IPS-15b (cell line): Measurements from ENCODE around the gene PDCL3.

Experiments used
- H3K27me3 ChIP-seq: one replicate; pipeline ENCODE4 v1.6.1; 2013; ENCODE audit warnings: low read length; ENCODE audit not compliant: control insufficient read depth, insufficient read depth
- H3K36me3 ChIP-seq: one replicate; pipeline ENCODE4 v1.6.1; 2013; ENCODE audit warnings: low read length; ENCODE audit not compliant: control insufficient read depth, insufficient read depth
- H3K4me1 ChIP-seq: one replicate; pipeline ENCODE4 v1.6.1; 2013; ENCODE audit warnings: mild to moderate bottlenecking, low read length; ENCODE audit not compliant: control insufficient read depth, insufficient read depth
- H3K4me3 ChIP-seq: one replicate; pipeline ENCODE4 v1.5.1; 2013; ENCODE audit warnings: low read depth, low read length
- H3K9ac ChIP-seq: one replicate; pipeline ENCODE4 v1.6.1; 2013; ENCODE audit warnings: low read depth, mild to moderate bottlenecking, low read length
- H3K9me3 ChIP-seq: one replicate; pipeline ENCODE4 v1.6.1; 2013; ENCODE audit warnings: mild to moderate bottlenecking, low read length; ENCODE audit not compliant: control insufficient read depth, insufficient read depth

The PDCL3 gene

GRCh38 chr2:100599566-100599965 is 36.8 kb downstream of the PDCL3 start:
- no peaks in the 10 kb centered on the region for H3K27me3 ChIP-seq
- H3K9me3 ChIP-seq, result no peaks in the 10 kb centered on the region
- peaks cover 4% of the 10 kb centered on the region for H3K4me1 ChIP-seq
- no peaks in the 10 kb centered on the region for H3K36me3 ChIP-seq
- no peak overlapping the region for H3K4me3 ChIP-seq
- no peak overlapping the region for H3K9ac ChIP-seq

GRCh38 chr2:100601661-100602060 is 38.9 kb downstream of the PDCL3 start:
- H3K4me1 ChIP-seq, result peaks cover 6% of the 10 kb centered on the region
- no peak overlapping the region for H3K9ac ChIP-seq
- H3K36me3 ChIP-seq, result no peaks in the 10 kb centered on the region
- H3K27me3 ChIP-seq, result no peaks in the 10 kb centered on the region
- no peaks in the 10 kb centered on the region for H3K9me3 ChIP-seq
- no peak overlapping the region for H3K4me3 ChIP-seq

- no peak overlapping the region for H3K4me3 ChIP-seq
- no peaks in the 10 kb centered on the region for H3K9me3 ChIP-seq
- H3K4me1 ChIP-seq, result peaks cover 6% of the 10 kb centered on the region
- no peak overlapping the region for H3K9ac ChIP-seq
- no peaks in the 10 kb centered on the region for H3K27me3 ChIP-seq
- no peaks in the 10 kb centered on the region for H3K36me3 ChIP-seq
Observed at GRCh38 chr2:100603414-100603813, 40.6 kb downstream of the PDCL3 start.

- H3K9me3 ChIP-seq, result no peaks in the 10 kb centered on the region
- H3K36me3 ChIP-seq, result no peaks in the 10 kb centered on the region
- no peak overlapping the region for H3K9ac ChIP-seq
- no peak overlapping the region for H3K4me3 ChIP-seq
- peaks cover 6% of the 10 kb centered on the region for H3K4me1 ChIP-seq
- no peaks in the 10 kb centered on the region for H3K27me3 ChIP-seq
Observed at GRCh38 chr2:100603948-100604633, 41.3 kb downstream of the PDCL3 start.

- H3K9ac ChIP-seq, result no peak overlapping the region
- no peak overlapping the region for H3K4me3 ChIP-seq
- H3K27me3 ChIP-seq, result no peaks in the 10 kb centered on the region
- H3K9me3 ChIP-seq, result no peaks in the 10 kb centered on the region
- H3K4me1 ChIP-seq, result peaks cover 6% of the 10 kb centered on the region
- no peaks in the 10 kb centered on the region for H3K36me3 ChIP-seq
Observed at GRCh38 chr2:100606332-100606725, 43.5 kb downstream of the PDCL3 start.

- Histone ChIP-seq H3K27me3 (no peaks in the 10 kb centered on the region), H3K36me3 (no peaks in the 10 kb centered on the region), H3K9me3 (no peaks in the 10 kb centered on the region), H3K4me3 (no peak overlapping the region), H3K9ac (no peak overlapping the region), H3K4me1 (peaks cover 6% of the 10 kb centered on the region)
Observed at GRCh38 chr2:100606726-100607343, 44.0 kb downstream of the PDCL3 start.

GRCh38 chr2:100610381-100610831 is 47.6 kb downstream of the PDCL3 start:
- Histone ChIP-seq H3K27me3 (no peaks in the 10 kb centered on the region), H3K36me3 (no peaks in the 10 kb centered on the region), H3K4me3 (no peak overlapping the region), H3K4me1 (peaks cover 2% of the 10 kb centered on the region), H3K9ac (no peak overlapping the region), H3K9me3 (no peaks in the 10 kb centered on the region)

- H3K4me3 ChIP-seq, result no peak overlapping the region
- H3K9me3 ChIP-seq, result no peaks in the 10 kb centered on the region
Observed at GRCh38 chr2:100611079-100612029, 48.6 kb downstream of the PDCL3 start.

GRCh38 chr2:100612388-100613000 is 49.7 kb downstream of the PDCL3 start:
- H3K27me3 ChIP-seq, result no peaks in the 10 kb centered on the region
- no peaks in the 10 kb centered on the region for H3K9me3 ChIP-seq
- no peak overlapping the region for H3K9ac ChIP-seq
- no peaks in the 10 kb centered on the region for H3K36me3 ChIP-seq
- H3K4me1 ChIP-seq, result no peaks in the 10 kb centered on the region
- H3K4me3 ChIP-seq, result no peak overlapping the region

More at GRCh38 chr2:100611079-100612029, 48.6 kb downstream of the PDCL3 start:
- H3K36me3 ChIP-seq, result no peaks in the 10 kb centered on the region
- peaks cover 2% of the 10 kb centered on the region for H3K4me1 ChIP-seq
- no peak overlapping the region for H3K9ac ChIP-seq
- H3K27me3 ChIP-seq, result no peaks in the 10 kb centered on the region

- H3K9me3 ChIP-seq, result no peaks in the 10 kb centered on the region
- H3K36me3 ChIP-seq, result no peaks in the 10 kb centered on the region
- no peak overlapping the region for H3K9ac ChIP-seq
- no peaks in the 10 kb centered on the region for H3K4me1 ChIP-seq
- H3K4me3 ChIP-seq, result no peak overlapping the region
- no peaks in the 10 kb centered on the region for H3K27me3 ChIP-seq
Observed at GRCh38 chr2:100613719-100614118, 50.9 kb downstream of the PDCL3 start.

- Histone ChIP-seq H3K4me3 (no peak overlapping the region), H3K9me3 (no peaks in the 10 kb centered on the region)
Observed at GRCh38 chr2:100614455-100615000, 51.7 kb downstream of the PDCL3 start.

More at GRCh38 chr2:100614455-100615000, 51.7 kb downstream of the PDCL3 start:
- Histone ChIP-seq H3K4me1 (no peaks in the 10 kb centered on the region), H3K27me3 (no peaks in the 10 kb centered on the region), H3K9ac (no peak overlapping the region), H3K36me3 (no peaks in the 10 kb centered on the region)
